Trophoblast cell (in vitro differentiated cells and primary cell): Measurements from ENCODE around the gene HARS2.
"Not testable (repeated sequence)": the region's sequence is repeated elsewhere in the genome, so short reads cannot be mapped to it uniquely, and the experiment has no call there.

Experiments used
- DNase-seq, 2 donors: peaks; one replicate each; pipeline ENCODE4 v3.0.0-alpha.2; 2016
- H2AFZ ChIP-seq: 2 replicates; pipeline ENCODE4 v1.6.1; 2013; ENCODE audit warnings: low read length, moderate library complexity, mild to moderate bottlenecking; ENCODE audit not compliant: insufficient read depth, poor library complexity
- H2AK5ac ChIP-seq: 2 replicates; pipeline ENCODE4 v1.6.1; 2013; ENCODE audit warnings: mild to moderate bottlenecking, low read length
- H2BK120ac ChIP-seq: 2 replicates; pipeline ENCODE4 v1.6.1; 2013; ENCODE audit warnings: low read length, mild to moderate bottlenecking, moderate library complexity; ENCODE audit not compliant: insufficient read depth, poor library complexity
- H2BK12ac ChIP-seq: 2 replicates; pipeline ENCODE4 v1.6.1; 2013; ENCODE audit warnings: mild to moderate bottlenecking, low read length, moderate library complexity
- H2BK5ac ChIP-seq: 2 replicates; pipeline ENCODE4 v1.6.1; 2013; ENCODE audit warnings: low read length, low read depth, moderate library complexity, mild to moderate bottlenecking; ENCODE audit not compliant: poor library complexity
- H3K14ac ChIP-seq: 2 replicates; pipeline ENCODE4 v1.6.1; 2013; ENCODE audit warnings: mild to moderate bottlenecking, low read length
- H3K18ac ChIP-seq: 2 replicates; pipeline ENCODE4 v1.6.1; 2013; ENCODE audit warnings: mild to moderate bottlenecking, low read length
- H3K23ac ChIP-seq: 2 replicates; pipeline ENCODE4 v1.6.1; 2013; ENCODE audit warnings: low read length
- H3K27ac ChIP-seq: 2 replicates; pipeline ENCODE4 v1.5.1; 2013; ENCODE audit warnings: low read depth, mild to moderate bottlenecking, inconsistent platforms, low read length, moderate library complexity
- H3K27me3 ChIP-seq: 2 replicates; pipeline ENCODE4 v1.6.1; 2013; ENCODE audit warnings: inconsistent platforms, mild to moderate bottlenecking, low read length, moderate library complexity; ENCODE audit not compliant: insufficient read depth
- H3K36me3 ChIP-seq, 2 experiments: 1 replicate in 1 of 2; 2 replicates in 1 of 2; pipeline ENCODE4 v1.6.1; 2013; ENCODE audit warnings: low read length in 2 of 2, mild to moderate bottlenecking in 2 of 2, moderate library complexity in 1 of 2; ENCODE audit not compliant: insufficient read depth in 2 of 2, control insufficient read depth in 1 of 2
- H3K4ac ChIP-seq: 2 replicates; pipeline ENCODE4 v1.6.1; 2013; ENCODE audit warnings: low read depth, mild to moderate bottlenecking, low read length, moderate library complexity
- H3K4me1 ChIP-seq, 2 experiments: 1 replicate in 1 of 2; 2 replicates in 1 of 2; pipeline ENCODE4 v1.6.1; 2013; ENCODE audit warnings: low read length in 2 of 2, mild to moderate bottlenecking in 2 of 2, moderate library complexity in 1 of 2; ENCODE audit not compliant: insufficient read depth in 2 of 2, control insufficient read depth in 1 of 2
- H3K4me2 ChIP-seq: 2 replicates; pipeline ENCODE4 v1.6.1; 2013; ENCODE audit warnings: inconsistent platforms, mild to moderate bottlenecking, low read length, moderate library complexity
- H3K4me3 ChIP-seq: 2 replicates; pipeline ENCODE4 v1.5.1; 2013; ENCODE audit warnings: mild to moderate bottlenecking, low read depth, low read length, inconsistent platforms
- H3K79me1 ChIP-seq: one replicate; pipeline ENCODE4 v1.6.1; 2013; ENCODE audit warnings: low read length
- H3K79me2 ChIP-seq: 2 replicates; pipeline ENCODE4 v1.6.1; 2013; ENCODE audit warnings: low read length, mild to moderate bottlenecking; ENCODE audit not compliant: control insufficient read depth, insufficient read depth, poor library complexity
- H3K9ac ChIP-seq: 2 replicates; pipeline ENCODE4 v1.6.1; 2013; ENCODE audit warnings: mild to moderate bottlenecking, low read length
- H3K9me3 ChIP-seq: 2 replicates; pipeline ENCODE4 v1.6.1; 2013; ENCODE audit warnings: low read depth, mild to moderate bottlenecking, control low read depth, inconsistent platforms, low read length; ENCODE audit not compliant: insufficient read depth
- H4K12ac ChIP-seq: 2 replicates; pipeline ENCODE4 v1.6.1; 2013; ENCODE audit warnings: low read depth, mild to moderate bottlenecking, low read length, moderate library complexity
- H4K8ac ChIP-seq: 2 replicates; pipeline ENCODE4 v1.6.1; 2013; ENCODE audit warnings: low read depth, mild to moderate bottlenecking, low read length, moderate library complexity
- H4K91ac ChIP-seq: one replicate; pipeline ENCODE4 v1.6.1; 2013; ENCODE audit warnings: low read depth, mild to moderate bottlenecking, low read length, moderate library complexity
- WGBS: extraction: QIAGEN DNeasy Blood & Tissue Kit; methylation state at CpG from one replicate; pipeline ENCODE4 v1.1.7; 2013; ENCODE audit warnings: missing lambda C conversion rate; ENCODE audit not compliant: insufficient read length, insufficient coverage; ENCODE audit errors: extremely low coverage; 5-methylcytosine and 5-hydroxymethylcytosine counted together

HARS2 gene

DNA sequence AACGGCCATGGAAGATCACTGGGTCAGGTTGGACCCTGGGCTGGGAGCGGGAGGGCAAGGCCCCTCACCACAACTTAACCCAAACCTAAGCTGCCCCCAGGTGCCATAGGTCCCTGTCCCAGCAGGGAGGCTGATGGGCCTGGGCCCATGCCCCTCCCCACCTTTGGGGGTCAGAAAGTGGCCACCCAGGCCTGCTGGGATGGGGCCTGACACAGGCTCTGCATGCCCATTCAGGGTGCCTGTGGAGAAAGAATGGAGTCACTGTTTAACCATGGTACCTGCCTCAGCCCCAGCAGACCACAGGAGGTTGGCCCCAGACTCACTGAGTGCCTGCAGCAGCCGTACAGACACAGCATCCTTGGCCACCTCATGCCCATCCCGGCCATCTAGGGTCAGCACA lies 20.2 kb upstream of the HARS2 start:
- not testable (repeated sequence) for H3K4me3 ChIP-seq, H3K79me2 ChIP-seq, H3K4ac ChIP-seq, H2BK5ac ChIP-seq, H2AK5ac ChIP-seq, H3K9me3 ChIP-seq, H2AFZ ChIP-seq, H3K14ac ChIP-seq, H3K4me2 ChIP-seq, H4K8ac ChIP-seq, H3K79me1 ChIP-seq, H2BK12ac ChIP-seq, H3K23ac ChIP-seq, H3K4me1 ChIP-seq, H4K91ac ChIP-seq, H3K27me3 ChIP-seq, H3K9ac ChIP-seq, DNase-seq, H3K27ac ChIP-seq, H2BK120ac ChIP-seq, H3K18ac ChIP-seq, H4K12ac ChIP-seq
- no CpG with 5 or more reads among the region's 4 CpGs for WGBS
- peaks cover 56 to 68% of the 10 kb centered on the region in 2 experiments for H3K36me3 ChIP-seq

DNA sequence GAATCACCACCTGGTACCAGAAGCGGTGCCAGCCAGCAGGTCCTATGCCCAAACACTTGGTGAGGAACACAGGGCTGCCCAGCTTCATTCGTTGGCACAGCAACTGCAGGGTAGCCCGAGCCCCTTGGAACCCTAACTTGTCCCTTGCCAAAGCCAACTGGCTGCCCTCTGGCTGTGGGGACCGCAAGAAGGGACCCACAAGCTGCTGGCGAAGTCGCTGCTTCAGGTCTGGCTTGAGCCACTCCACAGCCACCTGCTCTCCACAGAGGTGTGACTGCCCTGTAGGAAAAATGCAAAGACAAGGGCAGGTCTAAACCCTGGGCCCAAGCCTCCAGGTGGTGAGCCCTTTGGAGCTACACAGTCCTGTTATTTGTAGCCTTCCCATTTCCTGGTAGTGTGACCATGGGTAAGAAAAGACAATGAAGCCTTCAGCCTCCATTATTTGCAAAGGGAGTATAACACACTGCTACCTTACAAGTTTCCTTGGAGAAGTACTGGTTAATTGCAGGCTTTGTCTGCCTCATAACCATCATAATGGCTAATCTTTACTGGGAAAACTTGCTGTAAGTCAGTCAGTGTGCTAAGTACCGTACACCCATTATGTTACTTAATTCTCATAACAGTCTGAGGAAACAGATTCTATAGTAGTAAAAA lies 19.7 kb upstream of the HARS2 start:
- no peak overlapping the region for H2BK12ac ChIP-seq
- H3K18ac ChIP-seq, result no peak overlapping the region
- no peaks in the 10 kb centered on the region for H3K79me2 ChIP-seq
- H3K27ac ChIP-seq, result no peak overlapping the region
- no CpG with 5 or more reads among the region's 7 CpGs for WGBS
- no peak overlapping the region for H2BK5ac ChIP-seq
- no peaks in the 10 kb centered on the region for H3K27me3 ChIP-seq
- peaks cover 59 to 71% of the 10 kb centered on the region in 2 experiments for H3K36me3 ChIP-seq
- no peak overlapping the region for H3K14ac ChIP-seq
- H3K9ac ChIP-seq, result no peak overlapping the region
- no peaks in the 10 kb centered on the region for H3K4me1 ChIP-seq
- no peak overlapping the region for H4K91ac ChIP-seq
- no peak overlapping the region for H2AK5ac ChIP-seq
- no peak overlapping the region for H3K4me3 ChIP-seq
- no peak overlapping the region for H3K4ac ChIP-seq
- H3K9me3 ChIP-seq, result peaks cover 3% of the 10 kb centered on the region
- DNase-seq, result no peak
- H3K4me2 ChIP-seq, result no peak overlapping the region
- H4K12ac ChIP-seq, result no peak overlapping the region
- no peaks in the 10 kb centered on the region for H3K79me1 ChIP-seq
- H4K8ac ChIP-seq, result no peak overlapping the region
- H2BK120ac ChIP-seq, result no peak overlapping the region
- H3K23ac ChIP-seq, result no peak overlapping the region
- no peak overlapping the region for H2AFZ ChIP-seq

DNA sequence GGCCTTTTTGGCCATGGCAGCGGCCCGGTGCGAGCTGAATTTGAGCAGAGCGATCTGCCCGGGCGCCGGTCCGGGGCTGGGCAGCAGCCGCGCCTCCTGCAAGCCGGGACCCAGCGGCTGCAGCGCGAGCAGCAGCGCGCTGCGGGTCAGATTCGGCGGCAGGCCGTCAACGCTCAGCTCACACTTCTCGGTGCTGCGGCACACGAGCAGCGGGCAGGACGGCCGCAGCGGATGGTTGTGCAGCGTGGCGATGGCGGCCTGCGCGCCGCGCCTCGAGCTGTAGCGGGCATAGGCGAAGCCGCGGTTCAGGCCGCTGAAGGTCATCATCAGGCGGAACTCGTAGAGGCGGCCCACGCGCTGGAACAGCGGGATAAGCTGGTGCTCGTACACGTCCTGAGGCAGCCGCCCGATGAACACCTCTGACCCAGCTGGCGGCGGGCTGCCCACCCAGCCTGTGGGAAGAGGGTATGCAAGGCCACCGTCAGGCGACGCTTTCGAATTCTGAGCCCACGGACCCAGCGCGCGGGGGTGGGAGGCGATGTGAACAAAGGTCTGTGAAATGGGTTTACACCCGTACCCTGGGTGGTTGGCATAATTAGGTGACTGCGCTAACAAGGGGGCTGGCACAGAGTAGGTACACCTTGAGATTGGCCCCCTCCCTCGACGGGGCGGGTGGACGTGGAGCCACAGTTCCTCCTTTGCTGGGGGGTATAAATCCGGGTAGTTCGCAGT lies 18.6 kb upstream of the HARS2 start:
- H3K4me3 ChIP-seq, result no peak overlapping the region
- no peak overlapping the region for H2BK12ac ChIP-seq
- H3K4ac ChIP-seq, result no peak overlapping the region
- no peaks in the 10 kb centered on the region for H3K27me3 ChIP-seq
- no peak overlapping the region for H4K8ac ChIP-seq
- H3K23ac ChIP-seq, result no peak overlapping the region
- H3K4me2 ChIP-seq, result no peak overlapping the region
- H2AFZ ChIP-seq, result no peak overlapping the region
- H3K9me3 ChIP-seq, result peaks cover 3% of the 10 kb centered on the region
- H3K79me2 ChIP-seq, result no peaks in the 10 kb centered on the region
- no peak overlapping the region for H3K14ac ChIP-seq
- DNase-seq, result peak in 1 of 2 donors; percentile 13
- H2AK5ac ChIP-seq, result no peak overlapping the region
- no peaks in the 10 kb centered on the region for H3K4me1 ChIP-seq
- no CpG with 5 or more reads among the region's 70 CpGs for WGBS
- no peak overlapping the region for H4K91ac ChIP-seq
- no peak overlapping the region for H3K27ac ChIP-seq
- H3K9ac ChIP-seq, result no peak overlapping the region
- no peaks in the 10 kb centered on the region for H3K79me1 ChIP-seq
- H2BK120ac ChIP-seq, result no peak overlapping the region
- H4K12ac ChIP-seq, result no peak overlapping the region
- H3K18ac ChIP-seq, result no peak overlapping the region
- H2BK5ac ChIP-seq, result no peak overlapping the region
- H3K36me3 ChIP-seq, result peaks cover 69 to 81% of the 10 kb centered on the region in 2 experiments

DNA sequence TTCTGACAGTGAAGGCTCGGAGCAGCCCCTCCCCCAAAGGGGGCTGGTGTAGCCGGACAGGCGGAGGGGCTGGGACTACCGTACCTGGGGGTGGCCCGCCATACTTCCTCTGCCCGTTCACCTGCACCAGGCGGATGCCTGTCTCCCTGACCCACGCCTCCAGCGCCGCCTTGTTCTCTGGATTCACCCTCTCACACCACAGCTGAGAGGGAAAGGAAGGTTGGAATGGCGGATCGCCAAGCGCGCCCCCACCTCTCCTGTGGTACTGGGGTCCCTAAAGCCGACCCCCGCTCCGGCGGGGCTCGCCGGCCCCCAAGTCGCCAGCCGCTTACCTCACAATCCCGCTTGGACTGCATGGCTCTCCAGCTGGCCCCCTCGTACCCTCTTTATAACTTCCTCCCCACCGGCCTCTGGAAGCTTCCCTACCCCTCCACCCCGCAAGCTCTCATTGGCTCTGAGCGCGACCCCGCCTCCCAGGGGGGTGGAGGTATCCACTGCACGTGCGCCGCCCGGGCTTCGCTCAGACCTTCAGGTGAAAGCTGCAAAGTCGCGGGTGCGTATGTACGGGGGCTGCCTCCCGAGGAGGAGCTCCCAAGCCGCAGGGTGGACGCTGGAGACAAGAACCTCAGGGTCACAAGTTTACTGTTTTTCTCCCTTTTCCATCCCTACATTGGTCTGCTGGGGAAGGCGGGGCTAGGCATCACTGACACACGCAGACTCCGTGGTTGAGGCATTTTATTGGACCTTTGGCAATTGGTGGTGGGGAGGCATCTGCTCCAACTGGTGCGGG lies 17.9 kb upstream of the HARS2 start, which contains the start of gene DND1:
TSS of gene DND1 (minus strand) at position 390 of the 790 bp plus-strand sequence. CDS start at position 356, 34 bp downstream.
- no peaks in the 10 kb centered on the region for H3K79me1 ChIP-seq
- peaks cover 67 to 80% of the 10 kb centered on the region in 2 experiments for H3K36me3 ChIP-seq
- WGBS, result no CpG with 5 or more reads among the region's 45 CpGs
- no peak within 1 kb of the TSS for H4K91ac ChIP-seq
- no peak within 1 kb of the TSS for H3K9ac ChIP-seq
- H2BK5ac ChIP-seq, result no peak within 1 kb of the TSS
- no peak within 1 kb of the TSS for H3K4me3 ChIP-seq
- H2AFZ ChIP-seq, result no peak within 1 kb of the TSS
- no peaks in the 10 kb centered on the region for H3K4me1 ChIP-seq
- H3K23ac ChIP-seq, result no peak within 1 kb of the TSS
- H3K18ac ChIP-seq, result no peak within 1 kb of the TSS
- H4K8ac ChIP-seq, result no peak within 1 kb of the TSS
- H3K4me2 ChIP-seq, result no peak within 1 kb of the TSS
- H4K12ac ChIP-seq, result no peak within 1 kb of the TSS
- H3K27me3 ChIP-seq, result no peaks in the 10 kb centered on the region
- no peak for DNase-seq
- no peak within 1 kb of the TSS for H2BK12ac ChIP-seq
- no peak within 1 kb of the TSS for H2AK5ac ChIP-seq
- no peaks in the 10 kb centered on the region for H3K79me2 ChIP-seq
- no peak within 1 kb of the TSS for H3K4ac ChIP-seq
- H3K9me3 ChIP-seq, result peaks cover 3% of the 10 kb centered on the region
- no peak within 1 kb of the TSS for H2BK120ac ChIP-seq
- no peak within 1 kb of the TSS for H3K14ac ChIP-seq
- H3K27ac ChIP-seq, result no peak within 1 kb of the TSS
